HepG2 (cell line): ENCODE results near the gene SEZ6. TPM values are rescaled to one million over a fixed set of nuclear protein-coding genes. Genes with fewer than 3 reads are reported as not detected.

Experiments used
- CREB1 ChIP-seq, 2 experiments: fragments of 450-650 bp in 1 of 2; IDR thresholded peaks; 2 replicates each; pipeline ENCODE4 v1.6.1; 2016 to 2017; ENCODE audit warnings: control low read depth in 1 of 2, mild to moderate bottlenecking in 1 of 2, missing compliant biosample characterization in 1 of 2, missing genetic modification characterization in 1 of 2
- CSRNP1 ChIP-seq: sonication (generic); formaldehyde crosslinking; IDR thresholded peaks from 2 replicates; pipeline ENCODE4 v1.8.1; 2023; ENCODE audit warnings: mild to moderate bottlenecking, missing genetic modification reagents
- MAZ ChIP-seq, 2 experiments: sonication (generic) in 1 of 2; formaldehyde crosslinking in 1 of 2; IDR thresholded peaks; 2 replicates each; pipeline versions ENCODE4 v1.5.0 to v1.6.1; 2012 to 2020; ENCODE audit warnings: low read depth in 2 of 2, mild to moderate bottlenecking in 2 of 2, borderline replicate concordance in 1 of 2, improper control_type of control experiment in 1 of 2, low read length in 1 of 2, missing genetic modification reagents in 1 of 2, moderate library complexity in 1 of 2
- NR1H2 ChIP-seq: sonication (generic); formaldehyde crosslinking; IDR thresholded peaks from 2 replicates; pipeline ENCODE4 v1.8.1; 2022; ENCODE audit warnings: low read depth, missing genetic modification reagents, borderline replicate concordance
- TGIF2 ChIP-seq: IDR thresholded peaks from 2 replicates; pipeline ENCODE4 v1.6.1; 2016; ENCODE audit warnings: control low read depth, missing compliant biosample characterization
- THAP9 ChIP-seq: sonication (generic); formaldehyde crosslinking; IDR thresholded peaks from 2 replicates; pipeline ENCODE4; 2020; ENCODE audit warnings: missing genetic modification reagents, mild to moderate bottlenecking, borderline replicate concordance
- ZBTB34 ChIP-seq: sonication (generic); formaldehyde crosslinking; IDR thresholded peaks from 2 replicates; pipeline ENCODE4 v1.8.0; 2022; ENCODE audit warnings: mild to moderate bottlenecking, missing genetic modification reagents
- ZHX1 ChIP-seq: sonication (generic); formaldehyde crosslinking; IDR thresholded peaks from 2 replicates; pipeline ENCODE4 v1.8.1; 2022; ENCODE audit warnings: low read depth, mild to moderate bottlenecking, missing genetic modification reagents
- ZNF275 ChIP-seq: sonication (generic); formaldehyde crosslinking; IDR thresholded peaks from 2 replicates; pipeline ENCODE4 v1.8.0; 2022; ENCODE audit warnings: missing genetic modification reagents, mild to moderate bottlenecking, inconsistent platforms, borderline replicate concordance
- ZNF550 ChIP-seq: sonication (generic); formaldehyde crosslinking; IDR thresholded peaks from 2 replicates; pipeline ENCODE4 v1.4.0; 2020; ENCODE audit warnings: mild to moderate bottlenecking, missing genetic modification reagents, borderline replicate concordance
- ZNF878 ChIP-seq: sonication (generic); formaldehyde crosslinking; IDR thresholded peaks from 2 replicates; pipeline ENCODE4 v1.8.1; 2023; ENCODE audit warnings: mild to moderate bottlenecking, missing genetic modification reagents, moderate library complexity
- polyA plus RNA-seq, 8 experiments: library from polyadenylated mRNA; depleted of rRNA in 3 of 8; stranded (reverse) in 7 of 8; unstranded in 1 of 8; fragments of >200 nt; fragmentation: Illumina TruSeq in 4 of 8; extraction: Trizol in 4 of 8; gene quantifications; 2 replicates each; pipeline versions ENCODE4 v1.2.1 to v1.2.3, GENCODE V29; 2011 to 2016; ENCODE audit warnings: low read depth in 4 of 8, missing spikeins in 1 of 8, mixed read lengths in 1 of 8; ENCODE audit not compliant: insufficient read depth in 1 of 8
- total RNA-seq, 5 experiments: library from RNA; depleted of rRNA; stranded (reverse); fragments of >200 nt; fragmentation: Illumina TruSeq; extraction: Trizol; gene quantifications; 2 replicates each; pipeline ENCODE4 v1.2.3, GENCODE V29; 2016; ENCODE audit warnings: low read depth in 1 of 5

SEZ6 gene
- total and polyA plus RNA-seq, 2 of the 13 experiments (the other 11 are each of a cell fraction or from before 2014, with no cell fraction given): not detected

GRCh38 chr17:29042679-29043538, 37.1 kb upstream of the SEZ6 start, which contains the start of gene PIPOX (continued):
- TF ChIP-seq ZHX1 (CRISPR knock-in tag): peak; percentile 80
- no peak for TF ChIP-seq CREB1 (IDR thresholded peaks at IDR 0.05)
- TF ChIP-seq CREB1 (CRISPR knock-in tag; IDR thresholded peaks at IDR 0.05): peak; percentile 55
- no peak for TF ChIP-seq NR1H2
- TF ChIP-seq MAZ (IDR thresholded peaks at IDR 0.05; ENCODE audit: borderline replicate concordance, low read depth, low read length): no peak
- TF ChIP-seq MAZ (CRISPR knock-in tag; IDR thresholded peaks at IDR 0.05; ENCODE audit: low read depth): peak; percentile 75
- TF ChIP-seq THAP9 (CRISPR knock-in tag): peak; percentile 82
- peak; percentile 67; the same call in 1 of the 2 replicates for TF ChIP-seq ZNF275 (CRISPR knock-in tag)
- peak; percentile 82; the same call in 1 of the 2 replicates for TF ChIP-seq TGIF2
- TF ChIP-seq CSRNP1 (CRISPR knock-in tag): 0 out of 2 replicates have a peak, but pooled peaks have one; percentile 31
- TF ChIP-seq ZBTB34 (CRISPR knock-in tag): 0 out of 2 replicates have a peak, but pooled peaks have one; percentile 29
- TF ChIP-seq ZNF878 (CRISPR knock-in tag): peak; percentile 34; the same call in 1 of the 2 replicates
- no peak for TF ChIP-seq ZNF550
